GM18511 (cell line): ENCODE measurements around the gene SBK2.
"Not testable (repeated sequence)": the region's sequence is repeated elsewhere in the genome, so short reads cannot be mapped to it uniquely, and the experiment has no call there.

Experiments used
- ATAC-seq: cut with Tn5 transposase; IDR thresholded peaks from one replicate; pipeline ENCODE4 v1.9.1; 2021; ENCODE audit warnings: mild to moderate bottlenecking, moderate library complexity; ENCODE audit not compliant: unreplicated experiment

The SBK2 gene, protein sequence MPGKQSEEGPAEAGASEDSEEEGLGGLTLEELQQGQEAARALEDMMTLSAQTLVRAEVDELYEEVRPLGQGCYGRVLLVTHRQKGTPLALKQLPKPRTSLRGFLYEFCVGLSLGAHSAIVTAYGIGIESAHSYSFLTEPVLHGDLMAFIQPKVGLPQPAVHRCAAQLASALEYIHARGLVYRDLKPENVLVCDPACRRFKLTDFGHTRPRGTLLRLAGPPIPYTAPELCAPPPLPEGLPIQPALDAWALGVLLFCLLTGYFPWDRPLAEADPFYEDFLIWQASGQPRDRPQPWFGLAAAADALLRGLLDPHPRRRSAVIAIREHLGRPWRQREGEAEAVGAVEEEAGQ

DNA sequence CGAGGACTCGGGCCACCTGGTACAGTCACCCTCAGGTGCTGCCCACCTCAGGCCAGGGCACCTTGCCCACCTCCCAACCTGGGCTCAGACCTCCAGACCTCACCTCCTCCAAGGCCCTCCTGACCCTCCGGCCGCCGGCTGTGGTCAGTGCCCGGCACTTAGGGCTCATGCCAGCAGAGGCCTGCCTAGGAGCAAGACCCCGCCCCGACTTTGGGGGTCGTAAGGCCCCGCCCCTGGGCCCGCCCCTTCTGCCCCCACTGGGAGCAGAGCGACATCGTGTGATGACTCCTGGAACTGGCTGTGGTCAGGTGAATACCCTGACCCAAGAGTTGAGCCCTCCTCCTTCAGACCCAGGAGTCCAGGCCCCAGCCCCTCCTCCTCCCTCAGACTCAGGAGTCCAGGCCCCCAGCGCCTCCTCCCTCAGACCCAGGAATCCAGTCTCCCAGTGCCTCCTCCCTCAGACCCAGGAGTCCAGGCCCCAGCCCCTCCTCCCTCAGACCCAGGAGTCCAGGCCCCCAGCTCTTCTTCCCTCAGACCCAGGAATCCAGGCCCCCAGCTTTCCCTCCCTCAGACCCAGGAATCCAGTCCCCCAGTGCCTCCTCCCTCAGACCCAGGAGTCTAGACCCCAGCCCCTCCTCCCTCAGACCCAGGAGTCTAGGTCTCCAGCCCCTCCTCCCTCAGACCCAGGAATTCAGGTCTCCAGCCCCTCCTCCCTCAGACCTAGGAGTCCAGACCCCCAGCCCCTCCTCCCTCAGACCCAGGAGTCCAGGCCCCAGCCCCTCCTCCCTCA lies at the start of gene SBK2:
SBK2 (minus strand) TSS at position 183 of the 790 bp plus-strand sequence. CDS start 839 bp downstream, outside the sequence.
- no peak for ATAC-seq

DNA sequence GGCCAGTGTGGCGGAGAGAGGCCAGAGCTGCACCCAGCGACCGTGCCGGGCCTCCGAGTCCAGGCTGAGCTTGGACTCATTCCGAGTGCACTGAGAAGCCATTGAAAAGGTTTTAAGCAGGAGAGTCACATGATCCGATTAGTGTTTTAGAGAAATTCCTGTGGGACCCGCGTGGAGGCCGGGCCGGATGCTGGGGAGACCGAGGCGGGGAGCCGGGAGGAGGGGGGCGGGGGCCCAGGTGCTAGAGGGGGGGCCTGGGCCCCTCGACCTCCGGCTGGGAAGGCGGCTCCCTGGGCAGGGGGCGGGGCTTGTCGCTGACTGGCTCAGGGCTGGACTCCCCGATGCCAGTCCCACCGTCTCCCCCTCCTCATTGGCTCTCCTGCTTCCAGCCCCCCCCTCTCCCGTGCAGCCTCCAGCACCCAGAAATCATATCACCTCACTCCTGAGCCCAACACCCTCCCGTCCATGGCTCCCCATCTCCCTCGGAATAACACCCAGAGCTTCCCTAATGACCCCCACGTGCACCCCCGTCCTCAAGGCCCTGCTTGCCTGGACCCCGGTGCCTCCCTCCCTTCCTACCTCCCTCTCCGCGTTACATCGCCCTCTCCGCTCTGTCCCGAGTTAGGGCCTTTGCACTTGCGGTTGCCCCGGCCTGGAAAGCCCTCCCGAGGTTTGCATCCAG lies 48.9 kb upstream of the SBK2 start:
- ATAC-seq = no peak

DNA sequence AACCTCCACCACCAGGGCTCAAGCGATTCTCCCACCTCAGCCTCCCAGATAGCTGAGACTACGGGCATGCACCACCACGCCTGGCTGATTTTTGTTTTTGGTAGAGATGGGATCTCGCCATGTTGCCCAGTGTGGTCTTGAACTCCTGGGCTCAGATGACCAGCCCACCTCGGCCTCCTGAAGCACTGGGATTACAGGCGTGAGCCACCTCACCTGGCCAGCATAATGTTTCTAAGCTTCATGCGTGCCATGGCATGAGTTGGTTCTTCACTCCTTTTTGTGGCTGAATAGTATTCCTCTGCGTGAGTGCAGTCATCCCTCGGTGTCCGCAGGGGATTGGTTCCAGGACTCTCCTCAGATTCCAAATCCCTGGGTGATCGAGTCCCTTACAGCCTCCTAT lies 47.9 kb upstream of the SBK2 start:
- ATAC-seq = no peak

DNA sequence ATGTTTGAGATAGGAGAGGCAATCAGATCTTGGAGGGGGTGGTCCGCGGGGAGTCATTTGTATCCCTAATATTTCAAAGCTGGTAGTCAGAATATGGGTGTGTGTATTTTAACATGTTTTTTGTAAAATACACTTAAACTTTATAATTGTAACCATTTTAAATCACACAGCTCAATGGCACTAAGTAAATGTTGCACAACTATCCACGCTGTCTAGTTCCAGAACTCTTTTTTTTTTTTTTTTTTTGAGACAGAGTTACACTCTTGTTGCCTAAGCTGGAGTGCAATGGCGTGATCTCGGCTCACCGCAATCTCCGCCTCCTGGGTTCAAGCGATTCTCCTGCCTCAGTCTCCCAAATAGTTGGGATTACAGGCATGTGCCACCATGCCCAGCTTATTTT lies 47.0 kb upstream of the SBK2 start:
- not testable (repeated sequence) for ATAC-seq

DNA sequence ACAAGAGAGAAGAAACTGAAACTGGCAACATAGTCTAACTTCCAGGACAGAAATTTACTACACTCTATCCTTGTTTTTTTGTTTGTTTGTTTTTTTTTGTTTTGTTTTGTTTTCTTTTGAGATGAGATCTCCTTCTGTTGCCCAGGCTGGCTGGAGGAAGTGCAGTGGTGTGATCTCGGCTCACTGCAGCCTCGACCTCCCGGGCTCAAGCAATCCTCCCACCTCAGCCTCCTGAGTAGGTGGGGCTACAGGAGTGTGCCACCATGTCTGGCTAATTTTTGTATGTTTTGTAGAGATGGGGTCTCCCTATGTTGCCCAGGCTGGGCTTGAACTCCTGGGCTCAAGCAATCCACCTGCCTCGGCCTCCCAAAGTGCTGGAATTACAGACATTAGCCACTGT lies 45.4 kb upstream of the SBK2 start:
- ATAC-seq = not testable (repeated sequence)

DNA sequence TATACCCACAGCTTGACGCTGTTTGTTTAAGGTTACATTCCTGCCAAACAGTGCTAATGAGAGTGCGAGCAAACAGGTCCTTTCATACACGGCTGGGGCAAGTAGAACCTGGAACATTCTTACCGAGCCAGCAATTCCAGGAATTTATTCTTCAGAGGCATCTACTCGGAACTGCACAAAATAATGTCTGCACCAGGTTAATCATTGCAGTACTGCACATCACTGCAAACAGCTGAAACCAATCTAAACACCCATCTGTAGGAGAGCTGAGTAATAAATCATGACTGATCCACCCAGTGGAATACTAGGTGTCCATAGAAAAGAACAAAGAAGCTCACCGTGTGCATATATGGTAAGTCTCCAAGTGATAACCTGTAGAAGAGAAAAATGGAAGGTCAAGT lies 44.9 kb upstream of the SBK2 start:
- ATAC-seq = no peak

DNA sequence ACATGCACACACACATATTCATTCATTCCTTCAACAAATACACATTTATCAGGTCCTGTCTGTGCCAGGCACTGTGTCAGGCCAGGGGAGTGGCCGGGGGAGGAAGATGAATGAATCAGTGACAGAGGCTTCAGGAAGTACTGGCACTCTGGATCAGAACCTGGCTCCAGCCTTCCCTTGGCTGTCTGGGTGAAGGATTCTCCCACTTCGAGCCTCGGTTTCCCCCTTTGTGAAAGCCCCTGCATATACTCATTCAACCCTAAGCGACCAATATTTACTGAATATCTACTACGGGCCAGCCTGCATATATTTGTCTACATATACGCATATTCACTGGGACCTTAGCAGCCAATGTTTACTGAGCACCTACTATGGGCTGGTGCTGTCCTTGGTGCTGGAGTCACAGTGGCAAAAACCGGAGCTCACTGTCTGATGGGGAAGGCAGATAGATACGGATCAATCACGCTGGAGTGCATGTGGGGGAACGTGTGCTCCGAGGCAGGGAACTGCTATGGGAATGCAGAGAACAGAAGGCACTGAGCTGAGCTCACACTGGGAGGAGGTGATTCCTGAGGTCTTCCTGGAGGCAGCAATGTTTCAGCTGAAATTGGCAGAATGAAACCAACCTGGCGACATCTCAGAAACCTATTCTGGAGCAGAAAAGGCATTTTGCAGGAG lies 44.4 kb upstream of the SBK2 start:
- no peak for ATAC-seq

DNA sequence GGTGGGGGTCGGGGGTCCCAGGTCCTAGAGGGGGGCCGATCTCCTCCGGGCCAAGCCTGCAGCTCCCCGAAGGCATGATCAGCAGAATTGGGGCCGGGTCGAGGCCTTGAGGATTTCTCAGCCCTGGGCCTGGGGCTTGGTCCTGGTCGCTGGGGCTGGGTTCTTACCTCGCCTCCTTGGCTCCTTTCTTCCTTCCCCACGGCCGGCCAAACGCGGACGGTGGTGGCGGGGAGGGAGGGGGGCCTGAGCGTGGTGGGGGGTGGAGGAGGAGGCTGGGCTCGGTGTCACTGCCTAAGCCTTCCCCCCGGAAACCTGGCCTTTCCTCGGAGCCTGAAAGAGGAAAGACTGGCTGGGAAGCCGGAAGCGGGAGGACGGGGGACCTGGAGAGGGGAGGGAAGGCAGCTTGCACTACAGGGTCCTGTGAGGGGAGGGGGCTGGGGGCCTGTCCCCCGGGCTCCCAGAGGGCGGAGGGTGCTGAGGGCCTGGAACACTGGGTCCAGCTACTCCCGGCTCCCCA lies 43.8 kb upstream of the SBK2 start, which contains the start of gene ZNF579:
ZNF579 (minus strand) TSS at position 221 of the 517 bp plus-strand sequence. CDS start 1,209 bp downstream, outside the sequence.
- ATAC-seq = peak; percentile 72

DNA sequence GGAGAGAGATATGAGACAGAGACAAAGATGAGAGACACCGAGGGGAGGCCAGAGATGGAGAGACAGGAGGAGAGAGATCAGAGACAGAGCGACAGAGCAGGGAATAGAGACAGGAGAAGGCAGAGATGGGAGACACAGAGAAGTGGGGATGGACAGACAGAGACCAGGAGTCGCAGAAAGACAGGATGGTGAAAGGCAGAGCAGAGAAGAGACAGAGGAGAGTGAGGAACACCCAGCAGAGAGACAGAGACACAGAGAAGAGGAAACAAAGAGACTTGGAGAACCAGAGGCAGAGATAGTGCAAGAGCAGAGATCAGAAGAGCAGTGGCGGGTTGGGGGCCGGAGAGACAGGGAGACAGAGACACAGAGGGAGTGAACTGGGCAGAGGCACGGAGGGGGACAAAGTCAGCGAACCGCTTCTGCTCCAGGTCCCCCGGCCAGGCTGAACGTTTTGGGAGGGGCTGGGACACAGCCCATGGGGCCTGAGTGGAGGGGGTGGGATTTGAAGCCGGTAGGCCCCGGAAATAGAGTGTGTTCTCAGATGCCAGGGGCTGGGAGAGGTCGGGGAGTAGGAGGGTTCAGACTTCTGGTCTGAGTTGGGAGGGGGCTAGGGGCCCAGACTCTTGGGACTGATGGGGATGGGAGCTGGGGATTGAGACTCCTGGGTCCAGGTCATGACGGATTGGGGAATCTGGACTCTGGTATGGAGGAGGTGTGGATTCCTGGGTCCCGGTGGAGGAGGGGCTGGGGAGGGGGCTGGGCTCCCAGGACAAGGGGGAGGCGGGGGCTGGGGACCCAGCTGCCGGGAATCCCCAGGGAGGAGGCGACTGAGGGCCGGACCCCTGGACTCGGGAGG lies 43.1 kb upstream of the SBK2 start:
- peak; percentile 46 for ATAC-seq

DNA sequence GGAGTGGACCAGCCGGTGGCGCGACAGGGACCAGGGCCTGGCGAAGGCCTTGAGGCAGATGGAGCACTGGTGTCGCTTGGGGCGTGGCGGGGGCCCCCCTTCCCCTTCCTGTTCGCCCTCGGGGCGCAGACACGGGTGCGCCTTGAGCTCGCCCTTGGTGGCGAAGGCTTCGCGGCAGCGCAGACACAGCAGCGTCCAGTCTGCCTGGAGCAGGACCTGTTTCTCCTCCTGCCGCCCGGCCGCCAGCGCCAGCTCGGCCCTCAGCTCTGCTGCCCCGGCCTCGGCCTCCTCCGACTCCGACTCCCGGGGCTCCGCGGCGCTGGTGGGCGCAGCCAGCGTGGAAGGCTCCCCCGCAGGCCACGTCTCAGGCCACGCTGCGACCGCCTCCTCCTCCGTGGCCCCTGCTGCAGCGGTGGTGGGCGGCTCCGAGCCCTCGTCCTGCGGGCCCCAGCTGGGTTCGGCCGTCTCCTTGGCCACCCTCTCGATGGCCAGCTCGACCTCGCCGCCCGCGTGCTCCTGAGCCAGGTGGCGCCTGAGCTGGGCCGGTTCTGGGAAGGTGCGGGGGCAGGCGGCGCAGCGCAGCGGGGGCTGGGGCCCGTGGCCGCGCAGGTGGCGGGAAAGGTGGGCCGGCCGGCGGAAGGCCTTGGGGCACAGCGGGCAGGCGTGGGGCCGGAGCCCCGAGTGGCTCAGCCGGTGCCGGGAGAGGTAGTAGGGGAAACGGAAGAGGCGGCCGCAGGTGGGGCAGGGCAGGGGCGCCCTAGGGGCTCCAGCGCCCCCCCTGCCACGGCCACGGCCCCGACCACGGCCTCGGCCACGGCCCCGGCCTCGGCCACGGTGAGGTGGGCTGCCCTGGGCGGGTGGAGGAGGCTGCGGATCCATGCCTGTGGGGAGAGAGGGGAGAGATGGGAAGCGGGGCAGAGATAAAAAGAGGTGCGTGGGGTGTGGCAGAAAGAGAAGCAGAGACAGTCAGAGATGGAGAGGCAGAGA lies 42.1 kb upstream of the SBK2 start:
- no peak for ATAC-seq

DNA sequence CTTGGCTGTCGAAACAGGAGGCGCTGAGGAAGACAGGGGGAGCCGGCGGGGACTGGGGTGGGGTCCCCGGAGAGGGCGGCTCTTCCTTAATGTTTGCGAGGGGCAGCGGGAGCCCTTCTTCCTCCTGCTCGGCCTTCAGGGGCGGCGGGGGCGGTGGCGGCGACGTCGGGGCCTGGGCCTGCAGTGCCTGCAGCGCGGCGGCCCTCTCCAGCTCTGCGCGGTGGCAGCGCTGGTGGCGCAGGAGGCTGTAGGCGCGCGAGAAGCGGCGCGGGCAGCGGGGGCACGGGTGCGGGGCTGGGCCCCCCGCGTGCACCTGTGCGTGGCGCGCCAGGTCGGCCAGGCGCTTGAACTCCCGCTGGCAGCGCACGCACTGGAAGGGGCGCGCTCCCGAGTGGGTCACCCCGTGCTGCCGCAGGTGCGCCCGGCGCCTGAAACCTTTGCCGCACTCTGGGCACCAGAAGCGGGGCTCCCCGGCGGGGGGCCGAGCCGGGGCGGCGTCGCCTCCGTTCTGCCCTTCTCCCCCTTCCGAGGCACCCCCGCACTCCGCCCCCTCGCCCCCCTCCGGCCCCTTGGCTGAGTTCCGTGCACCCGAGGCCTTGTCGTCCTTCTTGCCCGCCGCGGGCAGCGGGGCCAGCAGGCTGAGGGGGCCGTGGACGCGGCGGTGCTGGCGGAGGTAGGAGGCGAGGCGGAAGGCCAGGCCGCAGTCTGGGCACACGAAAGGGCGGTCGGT lies 41.3 kb upstream of the SBK2 start:
- no peak for ATAC-seq

DNA sequence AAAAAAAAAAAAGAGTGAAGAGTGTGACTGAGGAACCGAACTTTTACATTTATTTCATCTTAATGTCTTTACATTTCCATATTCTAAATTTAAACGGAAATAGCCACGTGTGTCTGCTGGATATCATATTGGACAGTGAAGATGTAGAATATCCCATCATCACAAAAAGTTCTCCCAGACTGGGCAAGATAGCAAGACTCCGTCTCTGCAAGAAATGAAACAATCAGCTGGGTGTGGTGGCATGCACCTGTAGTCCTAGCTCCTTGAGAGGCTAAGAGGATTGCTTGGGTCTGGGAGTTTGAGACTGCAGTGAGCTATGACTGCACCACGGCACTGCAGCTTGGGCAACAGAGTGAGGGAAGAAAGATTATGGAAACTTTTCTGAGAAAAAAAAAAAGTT lies 39.8 kb upstream of the SBK2 start:
- no peak for ATAC-seq

DNA sequence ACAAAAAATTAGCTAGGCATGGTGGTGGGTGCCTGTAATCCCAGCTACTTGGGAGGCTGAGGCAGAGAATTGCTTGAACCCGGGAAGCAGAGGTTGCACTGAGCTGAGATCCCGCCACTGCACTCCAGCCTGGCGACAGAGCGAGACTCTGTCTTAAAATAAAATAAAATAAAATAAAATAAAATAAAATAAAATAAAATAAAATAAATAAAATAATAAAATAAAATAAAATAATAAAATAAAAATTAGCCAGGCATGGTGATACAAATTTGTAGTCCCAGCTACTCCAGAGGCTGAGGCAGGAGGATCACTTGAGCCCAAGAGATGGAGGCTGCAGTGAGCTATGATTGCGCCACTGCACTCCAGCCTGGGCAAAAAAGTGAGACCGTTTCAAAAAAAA lies 37.0 kb upstream of the SBK2 start:
- not testable (repeated sequence) for ATAC-seq

DNA sequence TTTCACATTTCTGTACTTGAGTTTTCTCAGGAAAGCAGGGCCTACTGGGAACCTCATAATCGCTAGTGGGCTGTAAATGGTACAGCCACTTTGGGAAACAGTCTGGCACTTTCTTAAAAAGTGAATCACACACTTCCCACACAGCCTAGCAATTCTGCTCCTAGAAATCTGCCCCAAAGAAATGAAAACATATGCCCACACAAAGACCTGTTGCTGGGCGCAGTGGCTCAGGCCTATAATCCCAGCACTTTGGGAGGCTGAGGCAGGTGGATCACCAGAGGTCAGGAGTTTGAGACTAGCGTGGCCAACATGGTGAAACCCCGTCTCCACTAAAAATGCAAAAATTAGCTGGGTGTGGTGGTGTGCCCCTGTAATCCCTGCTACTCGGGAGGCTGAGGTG lies 32.5 kb upstream of the SBK2 start:
- not testable (repeated sequence) for ATAC-seq

DNA sequence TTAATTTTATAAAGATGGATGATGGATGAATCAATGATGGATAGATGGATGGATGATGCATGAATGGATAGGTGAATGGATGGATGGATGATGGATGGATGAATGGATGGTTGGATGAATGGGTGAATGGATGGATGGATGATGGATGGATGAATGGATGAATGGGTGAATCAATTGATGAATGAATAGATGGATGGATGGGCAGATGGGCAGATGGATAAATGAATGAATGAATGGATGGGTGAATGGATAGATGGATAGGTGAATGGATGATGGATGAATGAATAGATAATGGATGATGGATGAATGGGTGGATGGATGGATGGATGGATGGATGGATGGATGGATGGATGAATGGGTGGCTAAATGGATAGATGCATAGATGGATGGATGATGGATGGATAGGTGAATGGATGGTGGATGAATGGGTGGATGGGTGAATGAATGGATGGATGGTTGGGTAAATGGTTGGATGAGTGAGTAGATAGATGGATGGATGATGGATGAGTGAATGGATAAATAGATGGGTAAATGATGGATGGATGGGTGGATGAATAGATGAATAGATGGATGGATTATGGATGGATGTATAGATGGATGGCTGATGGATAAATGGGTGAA lies 30.9 kb upstream of the SBK2 start:
- no peak for ATAC-seq

DNA sequence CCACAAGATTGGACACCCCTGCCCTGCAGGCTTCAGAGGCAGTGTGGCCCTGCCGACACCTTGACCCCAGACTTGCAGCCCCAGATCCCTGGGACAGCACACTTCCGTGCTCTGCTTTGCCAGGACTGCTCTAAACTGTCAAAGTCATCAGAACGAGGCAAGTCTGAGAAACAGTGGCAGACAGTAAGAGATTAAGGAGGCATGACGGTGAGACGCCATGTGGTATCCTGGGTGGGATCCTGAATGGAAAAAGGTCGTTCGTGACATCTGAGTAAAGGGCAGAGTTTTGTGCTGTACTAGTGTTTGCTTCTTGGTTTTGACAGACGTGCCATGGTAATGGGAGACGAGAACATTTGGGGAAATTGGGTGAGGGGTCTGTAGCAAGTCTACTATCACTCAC lies 29.9 kb upstream of the SBK2 start:
- no peak for ATAC-seq

DNA sequence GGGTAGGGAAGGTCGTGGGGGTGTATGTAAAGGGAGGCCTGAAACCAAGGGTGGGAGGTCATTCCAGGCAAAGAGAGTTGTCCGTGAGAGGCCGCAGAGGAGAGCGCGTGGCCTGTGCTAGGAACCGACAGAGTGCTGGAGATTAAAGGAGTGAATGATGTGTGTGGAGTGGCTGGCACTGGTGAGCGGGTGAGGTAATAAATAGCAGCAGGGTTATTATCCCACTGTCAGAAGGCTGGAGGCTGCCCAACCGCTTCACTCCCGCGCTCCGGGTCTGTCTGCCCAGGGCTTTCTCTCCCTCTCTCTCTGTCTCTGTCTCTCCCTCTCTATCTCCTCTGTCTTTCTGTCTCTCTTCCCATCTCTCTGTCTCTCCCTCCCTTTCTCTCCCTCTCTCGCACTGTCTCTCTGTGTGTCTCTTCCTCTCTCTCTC lies 26.3 kb upstream of the SBK2 start:
- no peak for ATAC-seq
